HL-60/S4 treated with phorbol 12-myristate 13-acetate at 8.2 ng/mL for 4 days and 3 days (cell line): ENCODE results near the gene RORB.
"Not testable (repeated sequence)": the region's sequence is repeated elsewhere in the genome, so short reads cannot be mapped to it uniquely, and the experiment has no call there.

Experiments
- in situ Hi-C: fragments of 300-500 bp; cut with MboI; formaldehyde crosslinking; loops from 2 replicates; pipeline ENCODE4 v1.15.0; 2022; ENCODE audit warnings: low sequenced_read_pairs

RORB gene

GRCh38 chr9:74512416-74512815 lies 15.3 kb downstream of the RORB start:
- in situ Hi-C loops = no loop called here

- in situ Hi-C loops = no loop called here
Measured at GRCh38 chr9:74513221-74513620, 16.1 kb downstream of the RORB start.

- in situ Hi-C loops = no loop called here
Measured at GRCh38 chr9:74517188-74517587, 20.1 kb downstream of the RORB start.

- in situ Hi-C loops = no loop called here
Measured at GRCh38 chr9:74519419-74519818, 22.3 kb downstream of the RORB start.

GRCh38 chr9:74521009-74521408 lies 23.9 kb downstream of the RORB start:
- in situ Hi-C loops = no loop called here

- in situ Hi-C loops = no loop called here
Measured at GRCh38 chr9:74524289-74524688, 27.2 kb downstream of the RORB start.

GRCh38 chr9:74526215-74526614 lies 29.1 kb downstream of the RORB start:
- in situ Hi-C loops = no loop called here

GRCh38 chr9:74527718-74528117 lies 30.6 kb downstream of the RORB start:
- in situ Hi-C loops = no loop called here

- in situ Hi-C loops = no loop called here
Measured at GRCh38 chr9:74528207-74528606, 31.1 kb downstream of the RORB start.

- in situ Hi-C loops = not testable (repeated sequence)
Measured at GRCh38 chr9:74530458-74530857, 33.3 kb downstream of the RORB start.

GRCh38 chr9:74533253-74533652 lies 36.1 kb downstream of the RORB start:
- in situ Hi-C loops = no loop called here

- in situ Hi-C loops = no loop called here
Measured at GRCh38 chr9:74534841-74535240, 37.7 kb downstream of the RORB start.

GRCh38 chr9:74543145-74543544 lies 46.0 kb downstream of the RORB start:
- in situ Hi-C loops = no loop called here

GRCh38 chr9:74551266-74551665 lies 54.1 kb downstream of the RORB start:
- in situ Hi-C loops = no loop called here

- in situ Hi-C loops = no loop called here
Measured at GRCh38 chr9:74554751-74555419, 57.8 kb downstream of the RORB start.

- in situ Hi-C loops = no loop called here
Measured at GRCh38 chr9:74555565-74555964, 58.4 kb downstream of the RORB start.

- in situ Hi-C loops = no loop called here
Measured at GRCh38 chr9:74556685-74557084, 59.5 kb downstream of the RORB start.

- in situ Hi-C loops = no loop called here
Measured at GRCh38 chr9:74557571-74557970, 60.4 kb downstream of the RORB start.

GRCh38 chr9:74562611-74563010 lies 65.5 kb downstream of the RORB start:
- in situ Hi-C loops = no loop called here

- in situ Hi-C loops = no loop called here
Measured at GRCh38 chr9:74570879-74571512, 73.9 kb downstream of the RORB start.

GRCh38 chr9:74573640-74574191 lies 76.6 kb downstream of the RORB start:
- in situ Hi-C loops = no loop called here

- in situ Hi-C loops = no loop called here
Measured at GRCh38 chr9:74576176-74576575, 79.0 kb downstream of the RORB start.
